Measurements from ENCODE around the gene CLCNKB. TPM values are rescaled to one million over a fixed set of nuclear protein-coding genes. Genes with fewer than 3 reads are reported as not detected.
"Not testable (repeated sequence)": the region's sequence is repeated elsewhere in the genome, so short reads cannot be mapped to it uniquely, and the experiment has no call there.

Gene CLCNKB
- total RNA-seq, 1 donor from 2014 or later: 0.30 TPM

DNA sequence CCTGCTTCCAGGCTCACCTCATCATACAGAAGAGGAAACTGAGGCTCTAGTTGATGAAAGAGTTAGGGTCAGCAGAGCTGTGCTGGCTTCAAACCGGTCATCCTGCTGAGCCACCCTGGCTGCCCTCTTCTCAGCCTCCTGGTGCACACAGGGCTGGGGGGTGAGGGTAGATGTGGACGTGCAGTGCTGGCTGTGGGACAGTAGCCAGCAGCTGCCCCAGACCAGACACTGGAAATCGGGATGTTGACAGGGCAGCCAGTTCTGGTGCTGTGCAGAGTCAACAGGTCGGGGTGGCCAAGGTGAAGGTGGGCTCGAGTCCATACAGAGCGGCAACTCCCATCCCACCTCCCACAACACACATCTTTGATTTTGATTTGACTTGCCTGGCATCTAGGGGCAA, 23.3 kb upstream of the CLCNKB start:
- no peaks in the 10 kb centered on the region for H3K9me3 Mint-ChIP-seq
- peaks cover 6% of the 10 kb centered on the region for H3K27me3 Mint-ChIP-seq (ENCODE audit: low read depth)
- H3K36me3 Mint-ChIP-seq (ENCODE audit: low read depth): no peaks in the 10 kb centered on the region
- H3K27ac Mint-ChIP-seq (ENCODE audit: unreplicated experiment): no peak overlapping the region
- no peak overlapping the region for H3K4me3 Mint-ChIP-seq
- H3K4me1 Mint-ChIP-seq: peaks cover 13% of the 10 kb centered on the region
- TF ChIP-seq, protein P1, sequence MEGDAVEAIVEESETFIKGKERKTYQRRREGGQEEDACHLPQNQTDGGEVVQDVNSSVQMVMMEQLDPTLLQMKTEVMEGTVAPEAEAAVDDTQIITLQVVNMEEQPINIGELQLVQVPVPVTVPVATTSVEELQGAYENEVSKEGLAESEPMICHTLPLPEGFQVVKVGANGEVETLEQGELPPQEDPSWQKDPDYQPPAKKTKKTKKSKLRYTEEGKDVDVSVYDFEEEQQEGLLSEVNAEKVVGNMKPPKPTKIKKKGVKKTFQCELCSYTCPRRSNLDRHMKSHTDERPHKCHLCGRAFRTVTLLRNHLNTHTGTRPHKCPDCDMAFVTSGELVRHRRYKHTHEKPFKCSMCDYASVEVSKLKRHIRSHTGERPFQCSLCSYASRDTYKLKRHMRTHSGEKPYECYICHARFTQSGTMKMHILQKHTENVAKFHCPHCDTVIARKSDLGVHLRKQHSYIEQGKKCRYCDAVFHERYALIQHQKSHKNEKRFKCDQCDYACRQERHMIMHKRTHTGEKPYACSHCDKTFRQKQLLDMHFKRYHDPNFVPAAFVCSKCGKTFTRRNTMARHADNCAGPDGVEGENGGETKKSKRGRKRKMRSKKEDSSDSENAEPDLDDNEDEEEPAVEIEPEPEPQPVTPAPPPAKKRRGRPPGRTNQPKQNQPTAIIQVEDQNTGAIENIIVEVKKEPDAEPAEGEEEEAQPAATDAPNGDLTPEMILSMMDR (conservative IDR thresholded peaks at IDR 0.05): no peak
- DNase-seq (ENCODE audit: low read depth, low spot score): no peak

DNA sequence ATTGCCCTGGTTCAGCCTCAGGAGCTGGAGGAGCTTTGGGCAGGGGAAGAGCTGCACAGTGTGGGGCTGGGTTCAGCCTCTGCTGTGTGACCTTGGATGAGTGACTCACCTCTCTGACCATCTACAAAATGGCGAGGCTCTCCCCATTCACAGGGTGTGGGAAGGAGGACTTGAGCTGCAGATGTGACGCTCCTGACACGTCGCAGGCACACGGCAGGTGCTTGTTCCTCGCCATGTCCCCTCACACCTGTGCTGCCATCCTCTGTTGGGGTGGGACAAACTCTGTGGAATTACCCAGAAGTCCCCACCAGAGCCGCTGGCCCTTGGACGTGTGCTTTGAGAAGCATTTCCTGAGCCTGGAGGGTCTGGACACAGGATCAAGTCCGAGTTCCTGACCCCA, 22.7 kb upstream of the CLCNKB start:
- H3K4me3 Mint-ChIP-seq; H3K27ac Mint-ChIP-seq (ENCODE audit: unreplicated experiment); H3K27me3 Mint-ChIP-seq (ENCODE audit: low read depth); H3K36me3 Mint-ChIP-seq (ENCODE audit: low read depth); DNase-seq (ENCODE audit: low read depth, low spot score); H3K9me3 Mint-ChIP-seq: not testable (repeated sequence)
- peaks cover 13% of the 10 kb centered on the region for H3K4me1 Mint-ChIP-seq

DNA sequence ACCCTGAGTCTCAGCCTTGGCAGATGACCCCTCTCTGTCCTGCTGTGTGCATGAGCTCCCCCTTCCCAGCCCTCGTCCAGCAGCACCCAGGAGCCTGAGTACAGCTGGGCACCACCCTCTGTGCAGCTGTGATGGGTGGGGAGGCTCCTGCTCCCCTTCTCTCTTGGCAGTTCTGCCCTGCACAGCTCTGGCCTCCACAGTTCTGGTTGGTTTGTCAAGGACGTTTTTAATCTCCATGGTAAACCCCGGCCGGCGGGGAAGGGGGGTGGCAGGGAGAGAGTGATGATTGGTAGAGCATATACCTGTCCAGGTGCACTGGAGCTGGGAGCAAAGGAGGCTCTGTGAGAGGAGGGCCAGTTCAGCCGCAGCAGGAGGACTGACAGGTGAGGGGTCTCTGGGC, 21.9 kb upstream of the CLCNKB start, which contains the start of gene CLCNKA:
Gene CLCNKA (plus strand): TSS at position 356 of the 400 bp plus-strand sequence. CDS start 584 bp downstream, outside the sequence.
- TF ChIP-seq, protein P1 (conservative IDR thresholded peaks at IDR 0.05): no peak
- Mint-ChIP-seq H3K27me3 (ENCODE audit: low read depth) (peaks cover 9% of the 10 kb centered on the region), H3K4me1 (peaks cover 13% of the 10 kb centered on the region), H3K9me3 (no peaks in the 10 kb centered on the region), H3K36me3 (ENCODE audit: low read depth) (no peaks in the 10 kb centered on the region), H3K4me3 (no peak within 1 kb of the TSS), H3K27ac (ENCODE audit: unreplicated experiment) (peak within 1 kb of the TSS; percentile 62)
- no peak for DNase-seq (ENCODE audit: low read depth, low spot score)

DNA sequence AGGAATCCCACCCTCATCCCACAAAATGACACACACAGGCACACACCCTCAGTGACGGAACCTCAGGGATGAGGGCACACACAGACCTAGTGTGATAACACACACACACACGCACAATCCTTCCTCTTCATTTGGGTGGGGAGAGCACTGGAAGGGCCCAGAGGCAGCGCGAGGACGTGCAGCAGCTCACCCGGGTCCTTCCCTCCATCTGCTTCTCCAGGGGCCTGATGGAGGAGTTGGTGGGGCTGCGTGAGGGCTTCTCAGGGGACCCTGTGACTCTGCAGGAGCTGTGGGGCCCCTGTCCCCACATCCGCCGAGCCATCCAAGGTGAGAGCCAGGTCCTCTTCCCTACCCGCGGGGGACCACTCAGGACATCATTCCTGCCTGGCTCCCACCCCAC, 21.2 kb upstream of the CLCNKB start:
- Mint-ChIP-seq H3K27me3 (ENCODE audit: low read depth) (peaks cover 9% of the 10 kb centered on the region), H3K9me3 (no peaks in the 10 kb centered on the region), H3K27ac (ENCODE audit: unreplicated experiment) (peak overlapping the region; percentile 62), H3K4me3 (no peak overlapping the region), H3K36me3 (ENCODE audit: low read depth) (no peaks in the 10 kb centered on the region), H3K4me1 (peaks cover 13% of the 10 kb centered on the region)
- no peak for DNase-seq (ENCODE audit: low read depth, low spot score)
- TF ChIP-seq, protein P1 (conservative IDR thresholded peaks at IDR 0.05): no peak

DNA sequence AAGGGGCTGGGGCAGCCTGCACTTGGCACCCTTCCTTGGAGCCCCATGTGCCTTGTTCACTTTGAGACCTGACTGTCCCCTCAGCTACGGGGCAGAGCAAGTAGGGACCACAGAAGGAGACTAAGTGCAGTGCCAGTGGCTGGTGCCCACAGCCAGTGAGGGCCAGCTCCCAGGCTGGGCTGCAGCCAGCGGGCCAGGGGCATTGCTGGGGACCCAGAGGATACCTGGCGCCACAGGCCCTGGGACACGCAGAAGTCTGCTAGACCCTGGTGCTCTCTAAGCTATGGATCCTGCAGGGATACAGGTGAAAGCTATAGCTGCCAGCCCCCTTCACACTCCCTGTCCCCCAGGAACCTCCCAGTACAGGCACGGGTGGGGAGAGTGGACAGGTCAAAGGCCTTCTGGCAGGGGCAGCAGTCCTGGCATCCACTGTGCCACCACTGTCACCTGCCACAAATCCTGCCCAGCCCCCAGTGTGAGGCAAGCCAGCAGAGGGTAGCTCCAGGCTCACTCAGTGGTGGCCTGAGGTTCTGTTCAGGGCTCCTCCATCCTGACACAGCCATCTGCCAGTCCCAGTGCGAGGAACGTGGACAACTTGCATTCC, 20.4 kb upstream of the CLCNKB start:
- DNase-seq (ENCODE audit: low read depth, low spot score): no peak
- H3K36me3 Mint-ChIP-seq (ENCODE audit: low read depth): no peaks in the 10 kb centered on the region

DNA sequence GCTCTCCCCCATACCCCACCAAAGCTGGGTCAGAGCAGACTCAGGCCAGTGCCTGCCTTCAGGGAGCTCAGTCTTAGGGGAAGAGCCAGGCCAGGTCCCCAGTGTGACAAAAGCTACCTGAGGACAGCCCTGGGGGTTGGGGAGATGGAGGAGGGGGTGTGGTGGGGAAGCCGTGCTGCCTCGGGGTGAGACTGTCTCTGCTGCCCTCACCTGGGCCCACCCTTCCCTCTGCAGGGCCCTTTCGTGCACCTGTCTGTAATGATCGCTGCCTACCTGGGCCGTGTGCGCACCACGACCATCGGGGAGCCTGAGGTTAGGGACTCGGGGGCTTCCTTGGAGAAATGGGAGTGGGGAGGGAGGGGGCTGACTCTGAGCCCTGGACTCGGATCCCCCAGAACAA, 17.3 kb upstream of the CLCNKB start:
- H3K4me1 Mint-ChIP-seq; H3K27me3 Mint-ChIP-seq (ENCODE audit: low read depth); H3K36me3 Mint-ChIP-seq (ENCODE audit: low read depth); H3K27ac Mint-ChIP-seq (ENCODE audit: unreplicated experiment); H3K9me3 Mint-ChIP-seq; DNase-seq (ENCODE audit: low read depth, low spot score); H3K4me3 Mint-ChIP-seq: not testable (repeated sequence)

More for the DNA sequence above, 20.4 kb upstream of the CLCNKB start:
- TF ChIP-seq, protein P1 (conservative IDR thresholded peaks at IDR 0.05): no peak
- Mint-ChIP-seq H3K4me3 (no peak overlapping the region), H3K4me1 (peaks cover 12% of the 10 kb centered on the region), H3K9me3 (no peaks in the 10 kb centered on the region), H3K27me3 (ENCODE audit: low read depth) (peaks cover 9% of the 10 kb centered on the region), H3K27ac (ENCODE audit: unreplicated experiment) (no peak overlapping the region)
